H1 (cell line): ENCODE data around the gene ADAMTS4. TPM values are rescaled to one million over a fixed set of nuclear protein-coding genes. Genes with fewer than 3 reads are reported as not detected.

Source experiments
- CHD7 ChIP-seq: fragments of 300-600 bp; sonication (generic); IDR thresholded peaks from 2 replicates; pipeline ENCODE4 v1.7.1; 2012; ENCODE audit warnings: low read length, moderate library complexity, mild to moderate bottlenecking, inconsistent platforms; ENCODE audit not compliant: insufficient replicate concordance
- GABPA ChIP-seq: IDR thresholded peaks from 2 replicates; pipeline ENCODE4 v1.6.1; 2011; ENCODE audit warnings: mild to moderate bottlenecking, low read length, moderate library complexity, borderline replicate concordance; ENCODE audit not compliant: insufficient read depth
- KDM1A ChIP-seq: fragments of 200-600, 300-600 bp; sonication (generic); IDR thresholded peaks from 2 replicates; pipeline ENCODE4 v1.7.1; 2016; ENCODE audit warnings: mild to moderate bottlenecking, low read length, borderline replicate concordance
- KDM5A ChIP-seq: fragments of 200-600 bp; IDR thresholded peaks from 2 replicates; pipeline ENCODE4 v1.7.1; 2012; ENCODE audit warnings: mild to moderate bottlenecking, low read length, inconsistent platforms, mixed read lengths
- POLR2A ChIP-seq, 2 experiments: IDR thresholded peaks; 1 replicate in 1 of 2; 2 replicates in 1 of 2; pipeline ENCODE4 v1.6.1; 2011; ENCODE audit warnings: low read depth in 2 of 2, low read length in 2 of 2, mild to moderate bottlenecking in 2 of 2; ENCODE audit errors: control extremely low read depth in 1 of 2
- RAD21 ChIP-seq, 2 experiments: IDR thresholded peaks in 1 of 2; conservative IDR thresholded peaks in 1 of 2; 2 replicates each; pipeline ENCODE4 v1.6.1; 2011; ENCODE audit warnings: low read depth in 2 of 2, low read length in 2 of 2, improper control_type of control experiment in 1 of 2, inconsistent platforms in 1 of 2, mild to moderate bottlenecking in 1 of 2, moderate library complexity in 1 of 2
- RBBP5 ChIP-seq: IDR thresholded peaks from 2 replicates; pipeline ENCODE4 v1.7.1; 2012; ENCODE audit warnings: low read depth, mild to moderate bottlenecking, inconsistent platforms, low read length, moderate library complexity, borderline replicate concordance
- TAF1 ChIP-seq: IDR thresholded peaks from 2 replicates; pipeline ENCODE4 v1.6.1; 2011; ENCODE audit warnings: mild to moderate bottlenecking, low read depth, low read length
- ZNF274 ChIP-seq: IDR thresholded peaks from 2 replicates; pipeline ENCODE4 v1.7.0; 2012; ENCODE audit warnings: low read length, borderline replicate concordance; ENCODE audit errors: extremely low read depth
- polyA plus RNA-seq, 7 experiments: library from polyadenylated mRNA; depleted of rRNA in 3 of 7; stranded (reverse) in 5 of 7; unstranded in 2 of 7; fragments of >200 nt in 5 of 7; fragments of 200-250 nt in 2 of 7; gene quantifications; 1 replicate in 5 of 7; 2 replicates in 1 of 7; 4 replicates in 1 of 7; pipeline versions ENCODE4 v1.2.1 to v1.2.3, GENCODE V29; 2011 to 2013; ENCODE audit warnings: missing spikeins in 2 of 7, mixed read lengths in 2 of 7
- total RNA-seq: library from RNA; stranded (reverse); fragmentation: NEBNext Ultra II Directional; extraction: Animal tissue kit (Norgen Biotek cat#: 25700); gene quantifications from 2 replicates; pipeline ENCODE4 v1.2.1, GENCODE V29; 2021
- TF ChIP-seq, protein P1 (sequence below): IDR thresholded peaks from 2 replicates; pipeline ENCODE4 v1.6.1; 2012; ENCODE audit warnings: inconsistent platforms

The ADAMTS4 gene
- total and polyA plus RNA-seq, 2 of the 8 experiments (the other 6 are each of a cell fraction or from before 2014, with no cell fraction given), result 4.6 to 7.2 TPM

DNA sequence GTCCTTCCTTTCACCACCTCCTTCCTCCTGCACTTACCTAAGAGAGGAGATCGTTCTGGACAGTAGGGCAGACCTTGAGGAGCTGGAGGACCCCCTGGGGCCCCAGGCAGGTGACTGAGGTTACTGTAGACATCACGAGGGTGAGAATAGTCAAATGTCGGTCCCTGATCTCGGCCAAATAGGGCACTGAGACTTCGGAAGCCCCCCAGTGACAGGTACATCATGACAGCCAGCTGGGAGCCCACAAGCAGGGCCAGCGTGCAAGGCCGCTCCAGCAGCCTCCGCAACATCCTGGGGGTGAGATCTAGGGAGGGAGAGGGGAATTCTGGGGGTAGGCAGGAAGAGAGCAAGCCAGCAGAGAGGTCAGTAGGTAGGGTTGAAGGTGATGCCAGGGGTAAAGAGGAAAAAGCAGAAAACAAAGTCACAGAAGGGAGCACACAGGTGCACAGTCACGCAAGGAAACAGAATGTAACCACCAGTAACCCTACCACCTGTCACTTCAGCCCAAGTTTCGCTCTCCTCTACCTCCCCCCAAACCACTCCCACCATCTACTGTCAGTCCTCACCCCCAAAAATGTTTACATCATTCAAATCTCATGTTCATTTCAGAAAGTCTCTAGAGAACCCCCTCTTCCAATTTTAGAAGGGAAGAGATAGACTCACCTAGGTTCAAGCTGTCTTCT lies 22.9 kb downstream of the ADAMTS4 start (continued):
- TF ChIP-seq CHD7, result no peak
- TF ChIP-seq, protein P1, sequence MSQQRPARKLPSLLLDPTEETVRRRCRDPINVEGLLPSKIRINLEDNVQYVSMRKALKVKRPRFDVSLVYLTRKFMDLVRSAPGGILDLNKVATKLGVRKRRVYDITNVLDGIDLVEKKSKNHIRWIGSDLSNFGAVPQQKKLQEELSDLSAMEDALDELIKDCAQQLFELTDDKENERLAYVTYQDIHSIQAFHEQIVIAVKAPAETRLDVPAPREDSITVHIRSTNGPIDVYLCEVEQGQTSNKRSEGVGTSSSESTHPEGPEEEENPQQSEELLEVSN, result no peak
- TF ChIP-seq RBBP5, result no peak
- no peak for TF ChIP-seq RAD21 (IDR thresholded peaks at IDR 0.05 in 1 of 2, conservative IDR thresholded peaks at IDR 0.05 in 1 of 2; ENCODE audit: low read depth in 2 of 2, low read length in 2 of 2)
- no peak for TF ChIP-seq ZNF274
- no peak for TF ChIP-seq KDM1A
- TF ChIP-seq POLR2A (IDR thresholded peaks at IDR 0.05; ENCODE audit: control extremely low read depth in 1 of 2, low read depth in 2 of 2, low read length in 2 of 2), result no peak
- TF ChIP-seq TAF1, result no peak
- no peak for TF ChIP-seq GABPA
- TF ChIP-seq KDM5A, result no peak
